GM12875 (cell line): Measurements from ENCODE around the gene CLEC17A.
"Not testable (repeated sequence)": the region's sequence is repeated elsewhere in the genome, so short reads cannot be mapped to it uniquely, and the experiment has no call there.

Experiments
- H3K4me3 ChIP-seq: one replicate; pipeline ENCODE4 v1.5.1; 2011; ENCODE audit warnings: low read depth, low read length, control low read depth
- CTCF ChIP-seq: IDR thresholded peaks from 2 replicates; pipeline ENCODE4 v1.5.1; 2011; ENCODE audit warnings: low read depth, mild to moderate bottlenecking, control low read depth, inconsistent platforms, low read length, moderate library complexity, borderline replicate concordance; ENCODE audit not compliant: insufficient read depth

CLEC17A gene

GRCh38 chr19:14561249-14561648 is 21.6 kb upstream of the CLEC17A start:
- H3K4me3 ChIP-seq, result no peak overlapping the region
- no peak for TF ChIP-seq CTCF

GRCh38 chr19:14561847-14562351 is 21.0 kb upstream of the CLEC17A start:
- TF ChIP-seq CTCF, result no peak

GRCh38 chr19:14562660-14563589 is 20.0 kb upstream of the CLEC17A start:
- no peak for TF ChIP-seq CTCF
- no peak overlapping the region for H3K4me3 ChIP-seq

More at GRCh38 chr19:14561847-14562351, 21.0 kb upstream of the CLEC17A start:
- no peak overlapping the region for H3K4me3 ChIP-seq

GRCh38 chr19:14563590-14563926 is 19.3 kb upstream of the CLEC17A start:
- TF ChIP-seq CTCF, result no peak
- H3K4me3 ChIP-seq, result no peak overlapping the region

- no peak for TF ChIP-seq CTCF
- no peak overlapping the region for H3K4me3 ChIP-seq
Observed at GRCh38 chr19:14563989-14564651, 18.8 kb upstream of the CLEC17A start.

- not testable (repeated sequence) for H3K4me3 ChIP-seq
Observed at GRCh38 chr19:14564652-14565297, 18.1 kb upstream of the CLEC17A start.

- TF ChIP-seq CTCF, result no peak
- no peak overlapping the region for H3K4me3 ChIP-seq
Observed at GRCh38 chr19:14565298-14565679, 17.6 kb upstream of the CLEC17A start.
